ENCODE results near the gene SLC44A5. TPM values are rescaled to one million over a fixed set of nuclear protein-coding genes. Genes with fewer than 3 reads are reported as not detected.

SLC44A5 gene
- total RNA-seq, 1 donor from 2014 or later: 0.20 TPM

- Mint-ChIP-seq H3K4me3 (ENCODE audit: unreplicated experiment) (no peak overlapping the region), H3K27me3 (ENCODE audit: low read depth) (no peaks in the 10 kb centered on the region), H3K9me3 (ENCODE audit: low read depth) (peaks cover 8% of the 10 kb centered on the region), H3K36me3 (ENCODE audit: low read depth) (no peaks in the 10 kb centered on the region), H3K4me1 (ENCODE audit: low read depth) (no peaks in the 10 kb centered on the region), H3K27ac (ENCODE audit: unreplicated experiment) (no peak overlapping the region)
- DNase-seq (ENCODE audit: low spot score): no peak
- TF ChIP-seq CTCF (IDR thresholded peaks at IDR 0.05): no peak
Observed at GRCh38 chr1:75469586-75470173, 141.2 kb downstream of the SLC44A5 start.

- Mint-ChIP-seq H3K4me3 (ENCODE audit: unreplicated experiment) (no peak overlapping the region), H3K36me3 (ENCODE audit: low read depth) (no peaks in the 10 kb centered on the region)
Observed at GRCh38 chr1:75461808-75462325, 149.0 kb downstream of the SLC44A5 start.

GRCh38 chr1:75449998-75450397 lies 160.9 kb downstream of the SLC44A5 start:
- Mint-ChIP-seq H3K4me3 (ENCODE audit: unreplicated experiment) (no peak overlapping the region), H3K27ac (ENCODE audit: unreplicated experiment) (no peak overlapping the region), H3K4me1 (ENCODE audit: low read depth) (no peaks in the 10 kb centered on the region), H3K9me3 (ENCODE audit: low read depth) (peaks cover 16% of the 10 kb centered on the region), H3K36me3 (ENCODE audit: low read depth) (peaks cover 4% of the 10 kb centered on the region), H3K27me3 (ENCODE audit: low read depth) (peaks cover 4% of the 10 kb centered on the region)
- TF ChIP-seq CTCF (IDR thresholded peaks at IDR 0.05): no peak
- no peak for DNase-seq (ENCODE audit: low spot score)

More at GRCh38 chr1:75461808-75462325, 149.0 kb downstream of the SLC44A5 start:
- peaks cover 24% of the 10 kb centered on the region for H3K9me3 Mint-ChIP-seq (ENCODE audit: low read depth)
- TF ChIP-seq CTCF (IDR thresholded peaks at IDR 0.05): no peak
- no peak overlapping the region for H3K27ac Mint-ChIP-seq (ENCODE audit: unreplicated experiment)
- no peaks in the 10 kb centered on the region for H3K4me1 Mint-ChIP-seq (ENCODE audit: low read depth)
- no peaks in the 10 kb centered on the region for H3K27me3 Mint-ChIP-seq (ENCODE audit: low read depth)
- DNase-seq (ENCODE audit: low spot score): no peak

- Mint-ChIP-seq H3K4me3 (ENCODE audit: unreplicated experiment) (no peak overlapping the region), H3K27ac (ENCODE audit: unreplicated experiment) (no peak overlapping the region), H3K4me1 (ENCODE audit: low read depth) (no peaks in the 10 kb centered on the region), H3K36me3 (ENCODE audit: low read depth) (no peaks in the 10 kb centered on the region), H3K9me3 (ENCODE audit: low read depth) (no peaks in the 10 kb centered on the region), H3K27me3 (ENCODE audit: low read depth) (peaks cover 13% of the 10 kb centered on the region)
- no peak for DNase-seq (ENCODE audit: low spot score)
- no peak for TF ChIP-seq CTCF (IDR thresholded peaks at IDR 0.05)
Observed at GRCh38 chr1:75444220-75444619, 166.7 kb downstream of the SLC44A5 start.

GRCh38 chr1:75440274-75440673 lies 170.6 kb downstream of the SLC44A5 start:
- peaks cover 9% of the 10 kb centered on the region for H3K27me3 Mint-ChIP-seq (ENCODE audit: low read depth)
- no peaks in the 10 kb centered on the region for H3K36me3 Mint-ChIP-seq (ENCODE audit: low read depth)
- TF ChIP-seq CTCF (IDR thresholded peaks at IDR 0.05): no peak
- no peaks in the 10 kb centered on the region for H3K4me1 Mint-ChIP-seq (ENCODE audit: low read depth)
- DNase-seq (ENCODE audit: low spot score): no peak
- H3K9me3 Mint-ChIP-seq (ENCODE audit: low read depth): no peaks in the 10 kb centered on the region
- no peak overlapping the region for H3K4me3 Mint-ChIP-seq (ENCODE audit: unreplicated experiment)
- H3K27ac Mint-ChIP-seq (ENCODE audit: unreplicated experiment): no peak overlapping the region

Data from chondrocyte (in vitro differentiated cells).